ENCODE results near the gene KRTAP12-1. TPM values are rescaled to one million over a fixed set of nuclear protein-coding genes. Genes with fewer than 3 reads are reported as not detected.
"Not testable (repeated sequence)": the region's sequence is repeated elsewhere in the genome, so short reads cannot be mapped to it uniquely, and the experiment has no call there.

KRTAP12-1 gene
- polyA plus RNA-seq, 4 donors: 0.09 TPM; not detected in 3

DNA sequence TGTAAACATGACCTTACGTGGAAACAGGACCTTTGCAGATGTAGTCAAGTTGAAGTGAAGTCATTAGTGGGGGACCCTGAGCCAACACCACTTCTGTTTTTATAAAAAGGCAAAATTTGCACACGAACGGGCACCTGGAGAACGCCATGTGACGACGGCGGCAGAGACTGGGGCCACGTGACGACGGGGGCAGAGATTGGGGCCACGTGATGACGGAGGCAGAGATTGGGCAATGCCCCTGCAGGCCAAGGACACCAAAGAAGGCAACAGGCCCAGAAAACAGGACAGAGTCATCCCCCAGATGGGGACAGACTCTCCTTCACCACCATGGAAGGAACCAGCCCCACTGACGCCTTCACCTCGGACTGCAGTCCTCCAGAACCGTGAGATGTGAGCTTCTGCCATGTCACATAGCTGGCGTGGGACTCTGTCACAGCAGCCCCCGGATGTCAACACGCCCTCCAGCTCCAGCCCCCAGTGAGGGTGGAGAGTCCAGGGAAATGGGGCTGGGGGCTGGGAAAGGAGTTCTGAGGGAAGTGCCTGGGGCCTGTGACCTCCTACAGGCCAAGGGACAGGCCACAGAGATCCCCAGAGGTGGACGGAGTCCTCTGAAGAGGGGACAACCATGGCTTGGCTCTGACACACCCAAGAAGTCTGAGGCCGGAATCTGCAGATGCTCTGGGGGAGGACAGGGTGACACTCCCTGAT is 31.5 kb downstream of the KRTAP12-1 start:
- Histone ChIP-seq H3K27ac (ENCODE audit: low read depth in 1 of 3, low read length in 2 of 3) (no peak overlapping the region), H3K36me3 (ENCODE audit: control insufficient read depth in 3 of 3, insufficient read depth in 2 of 3, low read depth in 1 of 3, low read length in 3 of 3) (no peaks in the 10 kb centered on the region), H3K4me3 (ENCODE audit: low read depth in 1 of 3, low read length in 3 of 3) (no peak overlapping the region), H3K9me3 (ENCODE audit: control insufficient read depth in 2 of 2, insufficient read depth in 1 of 2, low read depth in 1 of 2, low read length in 1 of 2) (peaks cover 0 to 3% of the 10 kb centered on the region in 2 donors), H3K4me1 (ENCODE audit: control insufficient read depth in 3 of 3, insufficient read depth in 2 of 3, low read depth in 1 of 3, low read length in 2 of 3) (no peaks in the 10 kb centered on the region), H3K27me3 (ENCODE audit: control insufficient read depth in 3 of 3, insufficient read depth in 3 of 3, low read length in 3 of 3) (peaks cover 0 to 2% (median 0%) of the 10 kb centered on the region in 3 donors)
- 84 to 91% (median 88%) methylated on average over 20 of the region's 20 CpGs for WGBS, 3 donors
- DNase-seq (no peak), FAIRE-seq (no peak)

DNA sequence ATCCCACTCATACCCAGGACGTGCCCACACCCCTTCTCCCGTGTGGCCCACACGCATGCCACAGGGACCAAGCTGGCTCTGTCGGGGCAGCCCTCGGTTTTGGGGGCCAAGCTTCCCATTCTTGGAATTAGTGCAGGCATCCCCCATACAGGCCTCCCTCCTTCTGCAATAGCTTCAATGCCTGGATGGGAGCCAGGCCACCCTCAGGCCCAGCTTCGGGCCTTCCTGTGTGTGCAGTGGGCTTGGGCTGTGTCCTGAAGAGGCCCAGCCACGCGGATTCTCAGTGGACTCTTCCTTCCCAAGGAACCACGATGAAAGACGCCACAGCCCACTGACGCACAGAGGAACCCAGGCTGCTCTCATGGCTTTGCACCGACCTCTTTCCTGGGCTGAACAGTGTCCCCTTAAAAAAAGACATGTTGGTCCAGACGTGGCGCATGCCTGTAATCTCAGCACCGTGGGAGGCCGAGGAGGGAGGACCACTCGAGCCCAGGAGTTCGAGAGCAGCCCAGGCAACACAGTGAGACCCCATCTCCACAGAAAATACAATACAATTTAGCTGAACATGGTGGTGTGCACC is 32.4 kb downstream of the KRTAP12-1 start:
- WGBS, 3 donors: 83 to 85% (median 83%) methylated on average over 18 of the region's 18 CpGs
- no peak for FAIRE-seq

DNA sequence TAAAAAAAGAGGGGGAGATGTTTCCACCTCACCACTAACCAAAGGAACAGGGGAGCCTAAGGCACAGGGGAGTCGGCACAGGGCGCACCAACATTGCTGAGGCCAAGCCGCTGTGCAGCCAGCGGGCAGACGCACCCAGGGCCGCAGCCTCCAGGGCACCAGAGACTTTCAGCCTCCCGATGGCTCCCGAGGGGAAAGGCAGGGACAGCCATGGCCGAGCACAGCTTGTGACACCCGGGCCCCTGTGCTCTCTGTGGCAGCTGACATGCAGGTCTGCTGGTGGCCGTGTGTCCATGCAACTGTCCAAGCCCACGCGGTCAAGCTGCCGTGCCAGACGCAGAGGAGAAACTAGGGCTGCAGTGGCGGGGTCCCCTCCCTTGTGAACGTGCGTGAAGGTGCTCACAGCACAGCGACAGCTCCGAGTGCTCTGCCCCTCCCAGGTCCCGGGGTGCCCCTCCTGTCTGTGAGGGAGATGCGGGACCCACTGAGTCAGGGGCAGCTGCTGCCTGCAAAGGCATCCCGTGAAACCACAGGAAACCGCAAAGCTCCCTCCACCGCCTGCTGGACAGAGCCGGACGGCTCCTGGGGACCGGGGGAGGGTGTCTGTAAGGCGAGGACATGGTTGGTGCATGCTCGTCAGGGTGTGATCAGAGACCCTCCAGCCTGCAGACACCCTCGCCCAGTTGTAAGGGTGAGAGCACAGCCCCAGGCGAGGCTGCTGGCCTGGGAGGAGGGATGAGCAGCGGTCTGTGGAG is 33.2 kb downstream of the KRTAP12-1 start:
- Histone ChIP-seq H3K36me3 (ENCODE audit: control insufficient read depth in 3 of 3, insufficient read depth in 2 of 3, low read depth in 1 of 3, low read length in 3 of 3) (no peaks in the 10 kb centered on the region), H3K4me3 (ENCODE audit: low read depth in 1 of 3, low read length in 3 of 3) (no peak overlapping the region), H3K27me3 (ENCODE audit: control insufficient read depth in 3 of 3, insufficient read depth in 3 of 3, low read length in 3 of 3) (peaks cover 0 to 2% (median 0%) of the 10 kb centered on the region in 3 donors), H3K9me3 (ENCODE audit: control insufficient read depth in 2 of 2, insufficient read depth in 1 of 2, low read depth in 1 of 2, low read length in 1 of 2) (peaks cover 0 to 7% of the 10 kb centered on the region in 2 donors), H3K4me1 (ENCODE audit: control insufficient read depth in 3 of 3, insufficient read depth in 2 of 3, low read depth in 1 of 3, low read length in 2 of 3) (no peaks in the 10 kb centered on the region), H3K27ac (ENCODE audit: low read depth in 1 of 3, low read length in 2 of 3) (no peak overlapping the region)
- FAIRE-seq (no peak), DNase-seq (no peak)
- WGBS, 3 donors: 78 to 79% (median 78%) methylated on average over 29 to 33 of the region's 33 CpGs

More for the DNA sequence above, 32.4 kb downstream of the KRTAP12-1 start:
- H3K4me3 ChIP-seq (ENCODE audit: low read depth in 1 of 3, low read length in 3 of 3): no peak overlapping the region
- DNase-seq: no peak
- peaks cover 0 to 2% (median 0%) of the 10 kb centered on the region in 3 donors for H3K27me3 ChIP-seq (ENCODE audit: control insufficient read depth in 3 of 3, insufficient read depth in 3 of 3, low read length in 3 of 3)
- no peak overlapping the region for H3K27ac ChIP-seq (ENCODE audit: low read depth in 1 of 3, low read length in 2 of 3)
- H3K36me3 ChIP-seq (ENCODE audit: control insufficient read depth in 3 of 3, insufficient read depth in 2 of 3, low read depth in 1 of 3, low read length in 3 of 3): no peaks in the 10 kb centered on the region
- H3K4me1 ChIP-seq (ENCODE audit: control insufficient read depth in 3 of 3, insufficient read depth in 2 of 3, low read depth in 1 of 3, low read length in 2 of 3): no peaks in the 10 kb centered on the region
- peaks cover 0 to 3% of the 10 kb centered on the region in 2 donors for H3K9me3 ChIP-seq (ENCODE audit: control insufficient read depth in 2 of 2, insufficient read depth in 1 of 2, low read depth in 1 of 2, low read length in 1 of 2)

DNA sequence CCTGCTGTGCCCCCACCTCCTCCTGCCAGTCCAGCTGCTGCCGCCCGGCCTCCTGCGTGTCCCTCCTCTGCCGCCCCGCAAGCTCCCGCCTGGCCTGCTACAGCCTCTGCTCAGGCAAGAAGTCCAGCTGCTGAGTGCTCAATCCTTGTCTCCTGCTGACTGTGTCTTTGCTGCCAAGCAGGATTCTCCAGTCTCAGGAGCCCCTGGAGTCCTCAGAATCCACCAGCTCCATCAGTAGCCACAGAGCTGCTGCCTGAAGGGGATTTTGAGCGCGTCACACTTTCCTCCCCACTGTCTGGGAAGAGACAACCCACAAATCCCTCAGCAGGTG is 34.8 kb downstream of the KRTAP12-1 start:
- FAIRE-seq (no peak), DNase-seq (no peak)
- H3K4me3 ChIP-seq (ENCODE audit: low read depth in 1 of 3, low read length in 3 of 3): no peak overlapping the region
- no peaks in the 10 kb centered on the region for H3K4me1 ChIP-seq (ENCODE audit: control insufficient read depth in 3 of 3, insufficient read depth in 2 of 3, low read depth in 1 of 3, low read length in 2 of 3)
- peaks cover 0 to 5% of the 10 kb centered on the region in 2 donors for H3K9me3 ChIP-seq (ENCODE audit: control insufficient read depth in 2 of 2, insufficient read depth in 1 of 2, low read depth in 1 of 2, low read length in 1 of 2)
- 52 to 63% (median 57%) methylated on average over 8 of the region's 8 CpGs for WGBS, 3 donors
- H3K36me3 ChIP-seq (ENCODE audit: control insufficient read depth in 3 of 3, insufficient read depth in 2 of 3, low read depth in 1 of 3, low read length in 3 of 3): no peaks in the 10 kb centered on the region
- H3K27ac ChIP-seq (ENCODE audit: low read depth in 1 of 3, low read length in 2 of 3): no peak overlapping the region
- peaks cover 0 to 2% (median 0%) of the 10 kb centered on the region in 3 donors for H3K27me3 ChIP-seq (ENCODE audit: control insufficient read depth in 3 of 3, insufficient read depth in 3 of 3, low read length in 3 of 3)

DNA sequence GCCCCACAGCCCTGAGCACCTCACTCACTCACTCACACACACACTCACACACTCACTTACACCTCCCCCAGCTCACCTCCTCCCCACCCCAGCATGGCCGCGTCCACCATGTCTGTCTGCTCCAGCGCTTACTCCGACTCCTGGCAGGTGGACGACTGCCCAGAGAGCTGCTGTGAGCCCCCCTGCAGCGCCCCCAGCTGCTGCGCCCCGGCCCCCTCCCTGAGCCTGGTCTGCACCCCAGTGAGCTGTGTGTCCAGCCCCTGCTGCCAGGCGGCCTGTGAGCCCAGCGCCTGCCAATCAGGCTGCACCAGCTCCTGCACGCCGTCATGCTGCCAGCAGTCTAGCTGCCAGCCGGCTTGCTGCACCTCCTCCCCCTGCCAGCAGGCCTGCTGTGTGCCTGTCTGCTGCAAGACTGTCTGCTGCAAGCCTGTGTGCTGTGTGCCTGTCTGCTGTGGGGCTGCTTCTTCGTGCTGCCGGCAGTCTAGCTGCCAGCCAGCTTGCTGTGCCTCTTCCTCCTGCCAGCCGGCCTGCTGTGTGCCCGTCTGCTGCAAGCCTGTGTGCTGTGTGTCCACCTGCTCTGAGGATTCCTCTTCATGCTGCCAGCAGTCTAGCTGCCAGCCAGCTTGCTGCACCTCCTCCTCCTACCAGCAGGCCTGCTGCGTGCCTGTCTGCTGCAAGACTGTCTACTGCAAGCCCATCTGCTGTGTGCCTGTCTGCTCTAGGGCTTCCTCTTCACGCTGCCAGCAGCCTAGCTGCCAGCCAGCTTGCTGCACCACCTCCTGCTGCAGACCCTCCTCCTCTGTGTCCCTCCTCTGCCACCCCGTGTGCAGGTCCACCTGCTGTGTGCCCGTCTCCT is 35.4 kb downstream of the KRTAP12-1 start, which contains the start of gene KRTAP10-11:
Gene KRTAP10-11 (plus strand): TSS at position 49 of the 856 bp plus-strand sequence. CDS start 45 bp downstream, at position 94.
- H3K36me3 ChIP-seq (ENCODE audit: control insufficient read depth in 3 of 3, insufficient read depth in 2 of 3, low read depth in 1 of 3, low read length in 3 of 3); H3K4me1 ChIP-seq (ENCODE audit: control insufficient read depth in 3 of 3, insufficient read depth in 2 of 3, low read depth in 1 of 3, low read length in 2 of 3); H3K9me3 ChIP-seq (ENCODE audit: control insufficient read depth in 2 of 2, insufficient read depth in 1 of 2, low read depth in 1 of 2, low read length in 1 of 2); FAIRE-seq; DNase-seq; H3K27me3 ChIP-seq (ENCODE audit: control insufficient read depth in 3 of 3, insufficient read depth in 3 of 3, low read length in 3 of 3); H3K4me3 ChIP-seq (ENCODE audit: low read depth in 1 of 3, low read length in 3 of 3); H3K27ac ChIP-seq (ENCODE audit: low read depth in 1 of 3, low read length in 2 of 3): not testable (repeated sequence)
- WGBS, 3 donors: 65 to 74% (median 71%) methylated on average over 21 of the region's 21 CpGs

DNA sequence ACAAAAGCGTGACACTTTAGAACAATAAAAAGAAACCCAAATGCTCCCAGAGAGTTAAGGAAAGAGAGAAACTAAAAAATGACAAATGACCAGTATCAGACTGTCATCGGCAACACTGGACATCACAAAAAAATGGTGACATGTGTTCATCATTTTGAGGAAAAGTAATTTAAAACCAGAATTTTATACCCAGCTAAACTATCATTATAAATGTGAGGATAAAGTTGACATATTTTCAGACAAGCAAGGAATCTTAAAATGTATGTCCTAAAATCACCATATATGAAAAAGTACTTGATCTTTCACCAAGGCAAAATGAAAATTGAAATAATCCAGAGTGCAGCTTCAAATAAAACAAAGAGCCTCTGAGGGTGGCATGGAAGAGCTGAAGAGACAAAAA is 37.1 kb downstream of the KRTAP12-1 start:
- Histone ChIP-seq H3K27ac (ENCODE audit: low read depth in 1 of 3, low read length in 2 of 3) (no peak overlapping the region), H3K4me3 (ENCODE audit: low read depth in 1 of 3, low read length in 3 of 3) (no peak overlapping the region), H3K4me1 (ENCODE audit: control insufficient read depth in 3 of 3, insufficient read depth in 2 of 3, low read depth in 1 of 3, low read length in 2 of 3) (no peaks in the 10 kb centered on the region), H3K9me3 (ENCODE audit: control insufficient read depth in 2 of 2, insufficient read depth in 1 of 2, low read depth in 1 of 2, low read length in 1 of 2) (peaks cover 0 to 10% of the 10 kb centered on the region in 2 donors), H3K27me3 (ENCODE audit: control insufficient read depth in 3 of 3, insufficient read depth in 3 of 3, low read length in 3 of 3) (peaks cover 0 to 2% (median 0%) of the 10 kb centered on the region in 3 donors), H3K36me3 (ENCODE audit: control insufficient read depth in 3 of 3, insufficient read depth in 2 of 3, low read depth in 1 of 3, low read length in 3 of 3) (no peaks in the 10 kb centered on the region)
- FAIRE-seq (no peak), DNase-seq (no peak)
- 46 to 49% (median 47%) methylated on average over 2 of the region's 2 CpGs for WGBS, 3 donors

DNA sequence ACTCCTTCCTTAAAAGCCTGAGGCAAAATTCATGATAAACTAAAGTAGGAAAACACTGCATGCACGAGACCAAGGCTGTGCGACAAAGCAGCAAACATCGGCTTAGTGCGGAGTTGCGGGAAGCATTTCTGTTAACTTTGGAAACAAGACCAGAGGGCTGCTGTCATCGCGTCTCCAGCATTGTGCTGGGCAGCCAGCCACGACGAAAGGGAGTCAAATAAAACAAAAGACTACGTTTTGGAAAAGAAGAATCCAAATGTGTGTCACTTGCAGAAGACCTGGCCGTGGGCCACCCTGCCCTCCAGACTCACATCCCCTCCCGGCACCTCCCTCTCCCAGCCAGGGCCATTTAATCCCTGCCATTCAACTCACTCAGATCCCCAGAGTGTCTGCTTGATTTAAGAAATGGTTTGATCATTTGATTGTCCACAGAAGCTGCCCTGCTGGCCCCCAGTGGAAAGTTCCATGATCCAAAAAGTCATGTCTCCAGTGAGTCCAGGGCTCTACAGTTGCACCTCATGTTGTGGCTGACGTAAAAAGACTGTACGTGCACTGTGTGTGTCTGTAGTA is 38.1 kb downstream of the KRTAP12-1 start:
- H3K4me1 ChIP-seq (ENCODE audit: control insufficient read depth in 3 of 3, insufficient read depth in 2 of 3, low read depth in 1 of 3, low read length in 2 of 3): no peaks in the 10 kb centered on the region
- H3K9me3 ChIP-seq (ENCODE audit: control insufficient read depth in 2 of 2, insufficient read depth in 1 of 2, low read depth in 1 of 2, low read length in 1 of 2): peaks cover 0 to 10% of the 10 kb centered on the region in 2 donors
- 68 to 78% (median 76%) methylated on average over 14 of the region's 14 CpGs for WGBS, 3 donors
- DNase-seq (no peak), FAIRE-seq (no peak)
- H3K27ac ChIP-seq (ENCODE audit: low read depth in 1 of 3, low read length in 2 of 3): no peak overlapping the region
- H3K36me3 ChIP-seq (ENCODE audit: control insufficient read depth in 3 of 3, insufficient read depth in 2 of 3, low read depth in 1 of 3, low read length in 3 of 3): no peaks in the 10 kb centered on the region
- no peak overlapping the region for H3K4me3 ChIP-seq (ENCODE audit: low read depth in 1 of 3, low read length in 3 of 3)
- peaks cover 0 to 2% (median 0%) of the 10 kb centered on the region in 3 donors for H3K27me3 ChIP-seq (ENCODE audit: control insufficient read depth in 3 of 3, insufficient read depth in 3 of 3, low read length in 3 of 3)

All from small intestine (tissue), 7 donors.